HG02973 (cell line): ENCODE results near the gene PROB1.
"Not testable (repeated sequence)": the region's sequence is repeated elsewhere in the genome, so short reads cannot be mapped to it uniquely, and the experiment has no call there.

Source experiments
- ATAC-seq: cut with Tn5 transposase; IDR thresholded peaks from one replicate; pipeline ENCODE4 v1.9.1; 2021; ENCODE audit warnings: moderate library complexity; ENCODE audit not compliant: unreplicated experiment

Gene PROB1

GRCh38 chr5:139379626-139380449 lies 15.1 kb downstream of the PROB1 start:
- no peak for ATAC-seq

GRCh38 chr5:139378941-139379361 lies 16.0 kb downstream of the PROB1 start:
- no peak for ATAC-seq

GRCh38 chr5:139378101-139378825 lies 16.6 kb downstream of the PROB1 start:
- no peak for ATAC-seq

- no peak for ATAC-seq
These were observed 17.7 kb downstream of the PROB1 start for GRCh38 chr5:139377226-139377625.

GRCh38 chr5:139376364-139376763 lies 18.5 kb downstream of the PROB1 start:
- no peak for ATAC-seq

GRCh38 chr5:139374909-139375308 lies 20.0 kb downstream of the PROB1 start:
- no peak for ATAC-seq

GRCh38 chr5:139371482-139372435 lies 23.1 kb downstream of the PROB1 start:
- no peak for ATAC-seq

- ATAC-seq, result no peak
These were observed 25.7 kb downstream of the PROB1 start for GRCh38 chr5:139369181-139369580.

GRCh38 chr5:139368613-139369012 lies 26.3 kb downstream of the PROB1 start:
- ATAC-seq, result no peak

GRCh38 chr5:139364466-139364865 lies 30.4 kb downstream of the PROB1 start:
- no peak for ATAC-seq

- no peak for ATAC-seq
These were observed 31.0 kb downstream of the PROB1 start for GRCh38 chr5:139363937-139364336.

- ATAC-seq, result no peak
These were observed 33.0 kb downstream of the PROB1 start for GRCh38 chr5:139361835-139362429.

- no peak for ATAC-seq
These were observed 34.5 kb downstream of the PROB1 start for GRCh38 chr5:139360384-139360783.

GRCh38 chr5:139358064-139358463 lies 36.8 kb downstream of the PROB1 start:
- no peak for ATAC-seq

- ATAC-seq, result not testable (repeated sequence)
These were observed 39.0 kb downstream of the PROB1 start for GRCh38 chr5:139355900-139356299.

- ATAC-seq, result no peak
These were observed 40.7 kb downstream of the PROB1 start for GRCh38 chr5:139354186-139354585.

- not testable (repeated sequence) for ATAC-seq
These were observed 47.0 kb downstream of the PROB1 start for GRCh38 chr5:139347863-139348262.

- ATAC-seq, result not testable (repeated sequence)
These were observed 49.5 kb downstream of the PROB1 start for GRCh38 chr5:139345442-139345841.

- no peak for ATAC-seq
These were observed 50.7 kb downstream of the PROB1 start for GRCh38 chr5:139344177-139344576.

- no peak for ATAC-seq
These were observed 51.4 kb downstream of the PROB1 start for GRCh38 chr5:139343476-139343875.

- ATAC-seq, result peak; percentile 42
These were observed 52.5 kb downstream of the PROB1 start for GRCh38 chr5:139342423-139342723.
